NT2/D1 (cell line): ENCODE measurements around the gene PLSCR4.

Experiments used
- DNase-seq: peaks from one replicate; pipeline ENCODE4 v3.0.0-alpha.2; 2011; ENCODE audit warnings: low read depth, low spot score
- H3K27me3 ChIP-seq: 2 replicates; pipeline ENCODE4 v1.6.0; 2011; ENCODE audit warnings: mild to moderate bottlenecking; ENCODE audit not compliant: insufficient read length, insufficient read depth
- H3K36me3 ChIP-seq: 2 replicates; pipeline ENCODE4 v1.6.1; 2011; ENCODE audit warnings: mild to moderate bottlenecking, low read length, mixed read lengths; ENCODE audit not compliant: insufficient read depth, insufficient read length
- H3K4me1 ChIP-seq: 2 replicates; pipeline ENCODE4 v1.5.1; 2011; ENCODE audit not compliant: insufficient read depth, insufficient read length
- H3K4me3 ChIP-seq: 2 replicates; pipeline ENCODE4 v1.5.1; 2011; ENCODE audit warnings: low read depth; ENCODE audit not compliant: insufficient read length
- H3K9ac ChIP-seq: 2 replicates; pipeline ENCODE4 v1.6.0; 2011; ENCODE audit warnings: low read depth; ENCODE audit not compliant: insufficient read length
- H3K9me3 ChIP-seq: 2 replicates; pipeline ENCODE4 v1.5.1; 2011; ENCODE audit warnings: mild to moderate bottlenecking, low read length; ENCODE audit not compliant: insufficient read depth
- SUZ12 ChIP-seq: IDR thresholded peaks from 2 replicates; pipeline ENCODE4 v1.6.1; 2011; ENCODE audit not compliant: insufficient read length, insufficient read depth; ENCODE audit errors: extremely low read depth
- YY1 ChIP-seq: IDR thresholded peaks from 2 replicates; pipeline ENCODE4 v1.6.1; 2011; ENCODE audit not compliant: insufficient read length, insufficient read depth
- ZNF274 ChIP-seq: IDR thresholded peaks from 2 replicates; pipeline ENCODE4 v1.6.1; 2011; ENCODE audit warnings: mild to moderate bottlenecking, low read depth, low read length

PLSCR4 gene

GRCh38 chr3:146159616-146160320, 91.1 kb downstream of the PLSCR4 start:
- H3K9ac ChIP-seq: peak overlapping the region; percentile 50
- no peaks in the 10 kb centered on the region for H3K27me3 ChIP-seq
- DNase-seq: no peak
- no peak for TF ChIP-seq SUZ12
- no peak for TF ChIP-seq YY1
- no peak for TF ChIP-seq ZNF274
- H3K36me3 ChIP-seq: no peaks in the 10 kb centered on the region
- no peaks in the 10 kb centered on the region for H3K9me3 ChIP-seq
- H3K4me1 ChIP-seq: peaks cover 2% of the 10 kb centered on the region
- H3K4me3 ChIP-seq: peak overlapping the region; percentile 65

DNA sequence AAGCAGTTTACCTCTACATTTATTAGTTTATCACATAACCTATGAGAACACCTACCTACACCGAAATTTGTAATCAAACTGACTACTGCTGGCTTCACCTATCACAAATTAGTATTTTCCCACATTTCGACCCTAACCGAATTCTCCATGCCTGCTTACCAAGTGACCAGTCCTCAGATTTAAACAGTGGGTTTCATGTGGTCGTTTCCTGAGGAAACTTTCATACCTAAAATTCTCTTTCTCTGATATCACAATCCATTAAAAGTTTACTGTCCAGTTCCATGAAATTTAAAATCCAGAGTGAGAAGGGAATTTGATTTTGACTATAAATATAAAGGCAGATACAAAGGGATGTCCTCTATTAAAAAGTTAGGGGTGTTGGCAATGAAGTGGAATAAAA, 91.9 kb downstream of the PLSCR4 start:
- Histone ChIP-seq H3K36me3 (no peaks in the 10 kb centered on the region), H3K4me1 (peaks cover 2% of the 10 kb centered on the region), H3K9me3 (no peaks in the 10 kb centered on the region), H3K9ac (no peak overlapping the region), H3K4me3 (no peak overlapping the region), H3K27me3 (no peaks in the 10 kb centered on the region)
- no peak for DNase-seq
- TF ChIP-seq YY1: no peak
- no peak for TF ChIP-seq ZNF274
- TF ChIP-seq SUZ12: no peak

DNA sequence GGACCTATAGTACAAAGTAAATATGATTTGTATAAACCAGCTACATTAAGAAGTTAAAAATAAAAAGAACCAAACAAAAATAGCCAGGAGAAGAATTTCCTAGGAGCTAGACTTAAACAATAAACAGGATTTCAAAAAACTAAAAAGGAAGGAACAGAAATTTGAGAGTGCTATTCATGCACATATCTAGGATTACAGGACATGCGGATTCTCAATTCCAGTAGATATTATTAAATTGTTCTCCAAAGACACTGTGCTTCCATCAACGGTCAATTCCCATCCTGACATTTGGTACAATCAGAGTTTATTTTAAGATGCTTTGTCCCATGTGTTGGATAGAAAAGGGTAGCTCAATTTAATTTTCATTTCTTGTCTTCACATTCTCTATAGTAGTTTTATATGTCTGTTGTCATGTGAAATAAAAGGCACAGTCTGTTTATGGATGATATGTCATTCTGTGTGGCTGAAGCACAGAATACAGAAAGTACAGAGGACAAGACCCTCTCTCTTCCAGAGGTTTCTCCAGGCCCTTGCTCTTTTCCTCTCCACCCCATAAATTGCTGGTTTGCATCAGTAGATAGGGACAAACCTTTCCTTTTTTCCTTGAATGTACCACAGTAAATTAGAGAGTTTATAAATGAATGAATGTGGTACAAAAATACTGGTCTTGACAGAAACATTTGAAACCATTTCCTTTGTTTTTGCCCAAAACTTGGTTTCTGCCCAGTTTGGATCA, 93.4 kb downstream of the PLSCR4 start:
- peaks cover 2% of the 10 kb centered on the region for H3K4me1 ChIP-seq
- no peak overlapping the region for H3K4me3 ChIP-seq
- no peaks in the 10 kb centered on the region for H3K9me3 ChIP-seq
- no peak for TF ChIP-seq YY1
- TF ChIP-seq ZNF274: no peak
- TF ChIP-seq SUZ12: no peak
- no peak for DNase-seq
- no peaks in the 10 kb centered on the region for H3K36me3 ChIP-seq
- H3K9ac ChIP-seq: no peak overlapping the region
- H3K27me3 ChIP-seq: no peaks in the 10 kb centered on the region

DNA sequence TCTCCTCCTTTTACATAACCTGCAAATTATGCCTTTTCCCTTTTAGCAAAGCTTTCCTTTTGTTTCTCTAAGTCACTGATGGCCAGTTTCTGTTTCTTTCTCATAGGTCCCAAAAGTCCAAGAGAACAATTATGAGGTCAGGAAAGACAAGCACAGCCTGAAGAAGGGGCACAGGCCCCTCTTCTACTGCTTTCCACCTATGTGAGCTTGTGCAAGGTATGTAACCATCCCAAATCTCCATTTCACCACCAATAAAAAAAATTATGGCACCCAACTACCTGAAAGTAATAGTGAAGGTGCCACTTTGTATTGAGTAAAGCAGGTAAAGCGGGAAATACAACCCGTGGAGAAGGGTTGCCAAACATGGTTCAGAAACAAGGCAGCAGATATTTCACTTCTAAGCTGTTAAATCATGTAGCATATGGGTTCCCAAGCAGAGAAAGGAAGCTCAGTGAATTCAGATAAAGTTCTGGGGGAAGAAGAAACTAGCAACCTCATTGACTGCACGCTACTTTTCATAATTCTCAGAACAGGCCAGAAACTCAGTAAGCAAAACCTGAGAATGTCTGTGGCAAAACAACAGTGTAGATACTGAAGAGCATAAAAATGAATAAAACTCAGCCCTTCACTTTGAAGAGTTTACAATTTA, 94.1 kb downstream of the PLSCR4 start:
- H3K4me3 ChIP-seq: no peak overlapping the region
- no peaks in the 10 kb centered on the region for H3K27me3 ChIP-seq
- peaks cover 2% of the 10 kb centered on the region for H3K4me1 ChIP-seq
- no peak for TF ChIP-seq SUZ12
- no peak for TF ChIP-seq YY1
- H3K36me3 ChIP-seq: no peaks in the 10 kb centered on the region
- no peak overlapping the region for H3K9ac ChIP-seq
- no peaks in the 10 kb centered on the region for H3K9me3 ChIP-seq
- DNase-seq: no peak

DNA sequence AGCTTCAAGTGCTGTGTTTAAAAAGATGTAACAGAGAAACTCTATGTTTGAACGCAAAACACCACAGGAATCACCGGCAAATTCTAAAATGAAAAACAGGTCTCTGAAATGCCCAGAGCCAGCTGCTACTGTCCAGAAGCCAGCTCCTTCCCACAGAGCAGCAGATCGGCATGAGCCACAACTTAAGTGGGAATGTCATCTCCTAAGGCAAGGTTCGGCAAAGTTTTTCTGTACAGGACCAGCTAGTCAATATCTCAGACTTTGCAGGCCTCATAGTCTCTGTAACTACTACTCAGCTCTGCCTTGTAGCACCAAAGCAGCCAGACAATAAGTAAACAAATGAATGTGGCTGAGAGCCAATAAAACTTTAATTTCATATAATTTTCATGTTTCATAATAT, 94.8 kb downstream of the PLSCR4 start:
- Histone ChIP-seq H3K9me3 (no peaks in the 10 kb centered on the region), H3K9ac (no peak overlapping the region), H3K4me3 (no peak overlapping the region), H3K4me1 (no peaks in the 10 kb centered on the region), H3K36me3 (no peaks in the 10 kb centered on the region), H3K27me3 (no peaks in the 10 kb centered on the region)
- no peak for DNase-seq
- TF ChIP-seq SUZ12: no peak
- TF ChIP-seq YY1: no peak
- no peak for TF ChIP-seq ZNF274

GRCh38 chr3:146154995-146155394, 95.9 kb downstream of the PLSCR4 start:
- H3K4me3 ChIP-seq: no peak overlapping the region

DNA sequence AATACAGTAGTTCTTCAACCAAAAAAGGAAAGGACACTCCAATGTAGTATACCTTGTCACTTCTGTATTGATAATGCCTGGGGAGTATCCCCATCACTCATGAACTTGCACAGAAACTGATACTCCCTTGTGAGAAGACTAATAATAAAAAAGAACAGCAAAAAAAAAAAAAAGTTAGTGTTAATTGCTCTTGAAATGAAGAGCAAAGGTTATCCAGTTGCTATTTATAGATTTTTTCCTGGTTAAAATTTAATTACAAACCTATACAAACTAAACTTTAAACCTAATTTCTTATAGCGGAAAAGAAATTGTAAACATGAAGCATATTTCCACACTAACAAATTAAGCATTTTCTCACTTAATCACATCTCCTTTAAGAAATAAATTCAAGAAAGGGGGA, 96.6 kb downstream of the PLSCR4 start:
- Histone ChIP-seq H3K9ac (no peak overlapping the region), H3K36me3 (no peaks in the 10 kb centered on the region), H3K4me3 (no peak overlapping the region), H3K4me1 (no peaks in the 10 kb centered on the region), H3K27me3 (no peaks in the 10 kb centered on the region), H3K9me3 (no peaks in the 10 kb centered on the region)
- TF ChIP-seq YY1: no peak
- no peak for TF ChIP-seq ZNF274
- TF ChIP-seq SUZ12: no peak
- DNase-seq: no peak

More at GRCh38 chr3:146154995-146155394, 95.9 kb downstream of the PLSCR4 start:
- H3K9ac ChIP-seq: no peak overlapping the region
- no peaks in the 10 kb centered on the region for H3K4me1 ChIP-seq
- no peaks in the 10 kb centered on the region for H3K27me3 ChIP-seq
- no peaks in the 10 kb centered on the region for H3K36me3 ChIP-seq
- TF ChIP-seq ZNF274 (no peak), SUZ12 (no peak), YY1 (no peak)
- no peaks in the 10 kb centered on the region for H3K9me3 ChIP-seq
- no peak for DNase-seq
